GM23248 (cell line): Measurements from ENCODE around the gene NRG3.

ENCODE experiments used
- EZH2 ChIP-seq: fragments of 200-600 bp; sonication (generic); IDR thresholded peaks from 2 replicates; pipeline ENCODE4 v1.6.1; 2018; ENCODE audit warnings: antibody characterized with exemption, mild to moderate bottlenecking; ENCODE audit not compliant: insufficient read depth, poor library complexity, severe bottlenecking
- EZH2phosphoT487 ChIP-seq: fragments of 200-600 bp; sonication (generic); IDR thresholded peaks from 2 replicates; pipeline ENCODE4 v1.6.1; 2018; ENCODE audit warnings: antibody characterized with exemption, moderate library complexity, mild to moderate bottlenecking, low read depth; ENCODE audit not compliant: insufficient read depth

- TF ChIP-seq EZH2phosphoT487 (no peak), EZH2 (no peak)
Measured at GRCh38 chr10:82238291-82238690, 363.3 kb downstream of the NRG3 start.
